AML-193 (cell line): ENCODE results near the gene ITPR1.
A peak's percentile ranks its signal among the peaks of the same experiment; 100 is the strongest.
"Not testable (repeated sequence)": the region's sequence is repeated elsewhere in the genome, so short reads cannot be mapped to it uniquely, and the experiment has no call there.

Source experiments
- DNase-seq, 2 experiments: peaks; one replicate each; lab custom pipeline; 2025; lab: John Stamatoyannopoulos, UW

ITPR1 gene

GRCh38 chr3:4493014-4493940, at the start of gene ITPR1:
Gene ITPR1 (plus strand): TSS chr3:4493348. CDS start chr3:4516492, 23,144 bp downstream.
- peak; percentile 100 for DNase-seq

- no peak for DNase-seq
These were observed 45.7 kb upstream of the ITPR1 start for GRCh38 chr3:4447295-4447999.

GRCh38 chr3:4448187-4448586, 45.0 kb upstream of the ITPR1 start:
- no peak for DNase-seq

- no peak for DNase-seq
These were observed 43.9 kb upstream of the ITPR1 start for GRCh38 chr3:4449043-4449805.

- no peak for DNase-seq
These were observed 39.0 kb upstream of the ITPR1 start for GRCh38 chr3:4454142-4454541.

- DNase-seq, result not testable (repeated sequence)
These were observed 36.4 kb upstream of the ITPR1 start for GRCh38 chr3:4456780-4457179.

GRCh38 chr3:4458961-4459360, 34.2 kb upstream of the ITPR1 start:
- DNase-seq, result no peak

- DNase-seq, result no peak
These were observed 32.8 kb upstream of the ITPR1 start for GRCh38 chr3:4460334-4460733.

- no peak for DNase-seq
These were observed 31.6 kb upstream of the ITPR1 start for GRCh38 chr3:4461468-4462090.

GRCh38 chr3:4462369-4463040, 30.6 kb upstream of the ITPR1 start:
- DNase-seq, result peak; percentile 50 to 61

- no peak for DNase-seq
These were observed 28.6 kb upstream of the ITPR1 start for GRCh38 chr3:4464576-4464975.

- peak; percentile 72 to 76 for DNase-seq
These were observed 26.2 kb upstream of the ITPR1 start, which contains the start of gene SUMF1 for GRCh38 chr3:4466741-4467521. Gene SUMF1 (minus strand): TSS chr3:4467269. CDS start chr3:4467245, 24 bp downstream.

GRCh38 chr3:4467522-4467867, 25.7 kb upstream of the ITPR1 start:
- no peak for DNase-seq

- DNase-seq, result no peak
These were observed 21.2 kb upstream of the ITPR1 start for GRCh38 chr3:4471907-4472306.

GRCh38 chr3:4472312-4472711, 20.8 kb upstream of the ITPR1 start:
- no peak for DNase-seq

GRCh38 chr3:4472766-4473165, 20.4 kb upstream of the ITPR1 start:
- DNase-seq, result no peak

- DNase-seq, result peak; percentile 99
These were observed 18.3 kb upstream of the ITPR1 start for GRCh38 chr3:4474683-4475490.

GRCh38 chr3:4475804-4476203, 17.3 kb upstream of the ITPR1 start:
- DNase-seq, result peak; percentile 24 to 28

GRCh38 chr3:4476496-4476895, 16.7 kb upstream of the ITPR1 start:
- DNase-seq, result no peak

GRCh38 chr3:4478261-4478660, 14.9 kb upstream of the ITPR1 start:
- peak; percentile 92 to 93 for DNase-seq
